ENCODE data around the gene LPCAT3.
"Not testable (repeated sequence)": the region's sequence is repeated elsewhere in the genome, so short reads cannot be mapped to it uniquely, and the experiment has no call there.

The LPCAT3 gene, protein sequence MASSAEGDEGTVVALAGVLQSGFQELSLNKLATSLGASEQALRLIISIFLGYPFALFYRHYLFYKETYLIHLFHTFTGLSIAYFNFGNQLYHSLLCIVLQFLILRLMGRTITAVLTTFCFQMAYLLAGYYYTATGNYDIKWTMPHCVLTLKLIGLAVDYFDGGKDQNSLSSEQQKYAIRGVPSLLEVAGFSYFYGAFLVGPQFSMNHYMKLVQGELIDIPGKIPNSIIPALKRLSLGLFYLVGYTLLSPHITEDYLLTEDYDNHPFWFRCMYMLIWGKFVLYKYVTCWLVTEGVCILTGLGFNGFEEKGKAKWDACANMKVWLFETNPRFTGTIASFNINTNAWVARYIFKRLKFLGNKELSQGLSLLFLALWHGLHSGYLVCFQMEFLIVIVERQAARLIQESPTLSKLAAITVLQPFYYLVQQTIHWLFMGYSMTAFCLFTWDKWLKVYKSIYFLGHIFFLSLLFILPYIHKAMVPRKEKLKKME

DNA sequence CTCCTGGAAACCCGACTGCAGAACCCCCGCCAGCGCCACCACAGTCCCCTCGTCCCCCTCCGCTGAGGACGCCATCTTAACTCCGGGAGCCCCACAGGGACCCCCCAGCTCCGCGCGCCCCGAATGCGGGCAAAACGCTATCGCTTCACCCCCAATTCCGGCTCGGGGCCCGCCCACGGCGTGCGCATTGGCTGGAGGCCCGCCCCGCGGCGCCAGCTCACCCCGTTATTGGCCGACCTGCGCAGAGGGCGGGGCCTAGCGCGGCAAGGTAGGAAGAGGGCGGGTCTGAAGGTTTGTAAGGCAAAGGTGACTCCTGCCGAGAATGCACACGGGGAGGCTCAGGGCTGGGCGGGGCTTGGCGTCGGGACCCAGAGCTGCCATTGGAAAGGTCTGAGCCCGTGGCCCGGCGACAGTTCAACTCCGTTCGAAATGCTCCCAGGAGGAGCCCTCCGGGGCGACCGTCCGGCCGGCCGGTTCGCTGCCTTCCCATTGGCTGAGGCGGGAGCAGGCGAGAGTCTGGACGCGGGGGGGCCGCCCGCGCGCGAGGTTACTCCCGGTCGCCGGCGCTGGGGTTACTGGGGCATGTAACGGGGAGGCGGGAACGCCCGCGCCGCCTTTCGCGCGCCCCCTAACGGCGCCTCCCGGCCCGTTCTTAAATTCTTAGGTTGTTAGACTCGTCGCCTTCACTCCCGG is at the start of gene LPCAT3:
Gene LPCAT3, minus strand, starts transcription at position 127 of the 693 bp plus-strand sequence. Its CDS starts 52 bp downstream, at position 75.
- peak; percentile 99 for DNase-seq

DNA sequence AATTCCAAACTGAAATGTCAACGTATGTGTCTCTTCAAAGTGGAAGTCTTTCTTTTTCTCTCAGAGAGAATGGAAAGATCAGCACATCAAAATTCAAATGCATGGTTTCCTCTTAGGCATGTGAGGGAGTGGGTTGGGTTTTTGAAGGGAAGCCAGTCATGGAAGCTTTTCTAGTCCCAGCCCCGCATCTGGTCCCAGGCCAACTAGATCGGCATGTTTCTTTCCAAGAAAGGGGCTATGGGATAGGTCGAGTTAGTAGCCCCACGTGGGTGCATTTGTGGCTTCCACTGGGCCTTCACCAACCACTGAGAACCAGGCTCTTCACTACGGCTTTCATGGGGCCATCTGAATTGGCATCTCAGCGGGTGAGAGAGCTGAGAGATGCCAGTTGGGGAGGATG is 48.8 kb upstream of the LPCAT3 start:
- no peak for DNase-seq

DNA sequence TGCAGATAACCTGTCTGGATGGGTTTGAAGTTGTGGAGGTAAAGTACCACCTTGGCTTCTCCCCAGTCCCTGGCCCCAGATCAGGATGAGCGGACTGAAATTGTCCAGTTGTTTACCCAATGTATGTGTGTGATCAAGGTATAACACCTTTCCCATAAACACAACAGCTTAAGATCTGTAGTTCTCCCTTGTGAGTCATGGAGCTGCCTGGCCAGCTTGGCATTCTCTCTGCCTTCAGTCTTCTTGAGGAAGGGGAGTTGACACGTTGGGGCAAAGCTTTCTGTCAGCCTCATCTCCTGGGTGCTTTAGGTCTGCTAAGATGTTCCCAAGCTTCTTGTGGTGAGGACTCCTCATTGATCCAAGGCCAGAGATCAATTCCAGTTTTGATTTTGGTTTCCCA is 48.3 kb upstream of the LPCAT3 start:
- DNase-seq: no peak

DNA sequence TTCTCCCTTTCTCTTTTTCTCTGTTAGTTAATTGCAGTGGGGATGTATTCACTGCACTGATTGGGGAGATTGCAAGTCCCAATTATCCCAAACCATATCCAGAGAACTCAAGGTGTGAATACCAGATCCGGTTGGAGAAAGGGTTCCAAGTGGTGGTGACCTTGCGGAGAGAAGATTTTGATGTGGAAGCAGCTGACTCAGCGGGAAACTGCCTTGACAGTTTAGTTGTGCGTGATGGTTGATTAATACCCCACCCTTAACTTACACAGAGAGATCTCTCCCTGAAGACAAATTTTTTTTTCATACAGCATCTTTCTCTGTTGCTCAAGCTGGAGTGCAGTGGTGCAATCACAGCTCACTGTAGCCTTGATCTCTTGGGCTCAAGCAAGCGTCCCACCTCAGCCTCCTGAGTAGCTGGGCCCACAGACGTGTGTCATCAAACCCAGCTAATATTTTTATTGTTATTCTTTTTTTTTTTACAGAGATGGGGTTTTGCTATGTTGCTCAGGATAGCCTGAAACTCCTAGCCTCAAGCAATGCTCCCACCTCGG is 46.9 kb upstream of the LPCAT3 start:
- DNase-seq: no peak

DNA sequence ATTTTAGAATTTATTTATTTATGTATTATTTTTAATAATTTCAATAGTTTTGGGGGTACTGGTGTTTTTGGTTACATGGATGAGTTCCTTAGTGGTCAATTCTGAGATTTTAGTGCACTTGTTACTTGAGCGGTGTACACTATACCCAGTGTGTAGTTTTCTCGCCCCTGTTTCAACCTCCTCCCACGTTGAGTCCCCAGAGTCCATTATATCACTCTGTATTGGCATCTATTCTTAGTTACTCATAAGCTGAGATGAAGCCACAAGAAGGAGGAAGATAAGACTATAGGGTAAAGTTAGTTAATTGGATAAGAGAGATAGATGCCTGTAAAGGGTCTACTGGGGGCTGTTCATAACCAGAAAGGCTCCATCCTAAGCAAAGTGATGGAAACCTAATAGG is 46.2 kb upstream of the LPCAT3 start:
- DNase-seq: no peak

DNA sequence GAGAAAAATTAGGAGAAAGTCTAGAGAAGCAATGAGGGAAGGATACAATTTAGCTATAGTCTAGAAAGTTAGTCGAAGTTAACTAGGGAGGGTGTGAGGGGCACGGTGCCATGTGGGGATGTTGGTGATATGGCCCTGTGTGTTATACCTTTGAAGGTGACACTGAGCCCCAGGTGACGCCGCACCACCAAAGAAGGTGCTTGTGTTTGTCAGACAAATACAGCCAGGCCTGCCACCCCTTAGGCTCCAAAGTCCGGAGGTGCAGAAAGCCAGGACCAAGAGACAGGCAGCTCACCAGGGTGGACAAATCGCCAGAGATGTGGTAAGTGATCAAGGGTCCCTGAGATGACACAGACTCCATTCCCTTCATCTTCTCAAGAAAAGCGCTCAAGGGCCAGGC is 43.3 kb upstream of the LPCAT3 start:
- no peak for DNase-seq

DNA sequence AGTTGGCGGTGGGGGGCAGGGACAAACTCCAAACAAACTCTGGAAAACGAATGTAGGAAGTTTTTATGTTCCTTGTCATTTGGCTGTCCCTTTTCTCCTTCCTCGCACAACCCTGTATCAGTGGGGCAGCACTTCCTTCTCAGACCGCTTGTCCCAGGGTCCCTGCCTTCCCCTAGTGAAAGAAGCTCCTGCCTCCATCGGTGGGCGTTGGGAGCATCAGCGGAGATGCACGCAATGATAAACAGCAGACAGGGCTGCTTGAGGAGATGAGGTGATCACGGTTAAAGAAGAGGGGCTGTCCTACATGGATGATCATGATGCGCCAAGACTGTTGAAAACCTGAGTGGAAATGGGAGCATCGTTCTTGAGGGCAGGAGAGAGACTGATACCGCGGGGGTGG is 42.9 kb upstream of the LPCAT3 start:
- DNase-seq: no peak

DNA sequence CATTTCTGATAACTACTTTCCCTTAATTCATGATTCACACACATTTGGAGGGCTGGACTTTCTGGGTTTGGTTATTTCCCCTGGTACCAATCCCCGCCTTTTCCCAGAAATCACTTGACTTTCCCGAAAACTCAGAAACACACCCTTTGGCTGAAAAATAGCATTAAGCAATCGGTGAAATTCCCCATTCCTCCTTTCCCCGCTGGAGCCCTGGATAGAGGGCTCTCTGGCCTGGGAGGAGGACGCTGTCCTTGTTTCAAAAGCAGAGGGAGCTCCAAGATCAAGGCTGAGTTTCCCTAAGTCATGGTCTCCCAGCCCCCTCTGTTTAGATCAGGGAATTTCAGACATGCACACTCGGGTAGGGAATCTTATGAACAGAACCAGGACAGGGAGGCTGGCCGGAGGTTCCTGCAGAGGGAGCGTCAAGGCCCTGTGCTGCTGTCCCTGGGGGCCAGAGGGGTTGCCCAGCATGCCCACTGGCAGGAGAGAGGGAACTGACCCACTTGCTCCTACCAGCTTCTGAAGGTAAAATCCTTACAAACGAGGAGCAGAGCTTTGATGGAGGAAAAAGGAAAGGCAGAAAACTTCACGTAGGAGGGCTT is 42.2 kb upstream of the LPCAT3 start, which contains the start of gene C1S:
Gene C1S, plus strand, starts transcription at position 366 of the 602 bp plus-strand sequence. CDS start 1,195 bp downstream, outside the sequence.
- no peak for DNase-seq

DNA sequence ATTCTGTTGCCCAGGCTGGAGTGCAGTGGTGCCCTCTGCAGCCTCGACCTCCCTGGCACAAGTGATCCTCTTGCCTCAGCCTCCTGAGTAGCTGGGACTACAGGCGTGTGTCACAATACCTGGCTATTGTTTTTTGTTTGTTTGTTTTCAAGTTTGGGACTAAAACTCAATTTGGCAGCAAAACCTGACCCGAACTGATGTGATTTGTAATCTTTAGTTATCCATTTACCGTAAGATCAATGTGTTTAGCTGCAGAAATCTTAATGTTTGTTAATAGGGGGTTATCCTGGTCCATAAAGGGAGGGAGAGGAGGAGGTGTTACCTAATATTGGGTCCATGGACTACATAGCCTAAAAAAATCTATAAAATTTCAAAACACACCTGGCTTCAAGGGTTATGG is 41.5 kb upstream of the LPCAT3 start:
- DNase-seq: no peak

DNA sequence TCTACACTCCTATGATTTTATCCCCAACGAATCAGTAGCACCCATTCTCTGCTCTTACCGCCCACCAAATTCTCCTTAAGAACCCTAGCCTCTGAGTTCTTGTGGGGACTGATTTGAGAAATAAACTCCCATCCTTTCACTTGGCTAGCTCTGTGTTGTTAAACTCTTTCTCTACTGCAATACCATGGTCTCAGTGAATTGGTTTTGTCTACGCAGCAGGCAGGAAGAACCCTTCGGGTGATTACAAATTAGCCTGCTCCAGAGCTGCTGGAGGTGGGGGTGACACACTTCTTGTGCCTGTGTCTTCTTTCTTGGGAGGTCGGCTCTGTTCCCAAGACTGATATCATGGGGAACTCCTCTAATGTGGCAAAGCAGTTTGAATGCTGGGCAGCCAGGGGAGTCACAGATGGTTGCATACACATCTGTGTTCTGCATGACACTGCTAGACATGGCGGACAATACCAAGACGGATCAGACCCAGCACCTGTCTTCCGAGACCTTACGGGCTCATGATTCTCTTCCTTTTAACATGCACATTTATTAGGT is 40.6 kb upstream of the LPCAT3 start:
- no peak for DNase-seq

DNA sequence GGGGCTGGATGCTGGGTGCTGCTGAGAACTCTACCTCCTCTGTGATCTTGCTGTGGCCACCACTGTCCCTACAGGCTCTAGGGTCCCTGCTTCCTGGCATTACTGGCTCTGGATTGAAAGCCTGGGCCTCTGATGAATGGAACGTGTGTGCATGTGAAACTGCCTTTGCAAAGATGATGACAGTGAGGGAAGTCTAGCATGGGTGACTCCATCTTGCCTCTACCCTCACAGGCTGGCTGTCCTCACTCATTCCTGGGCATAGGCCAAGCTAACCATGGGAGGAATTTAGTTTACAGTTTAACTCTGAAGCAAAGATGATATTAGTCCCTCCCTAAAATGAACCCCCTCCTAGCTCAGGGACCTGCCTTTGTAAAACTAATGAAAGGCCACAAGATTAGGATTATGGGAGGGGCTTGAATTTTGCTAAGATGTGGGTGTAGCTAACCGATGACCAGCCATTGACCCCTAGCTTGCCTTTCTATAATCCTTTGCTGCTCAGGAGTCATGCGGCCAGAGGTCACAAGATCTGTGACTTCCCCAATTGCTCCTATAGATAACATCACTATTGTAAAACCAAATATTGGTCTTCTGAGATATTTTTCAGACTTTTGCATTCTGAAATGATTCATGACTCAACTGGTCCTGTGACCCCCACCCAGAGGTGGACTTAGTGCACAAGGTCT is 40.0 kb upstream of the LPCAT3 start:
- no peak for DNase-seq

DNA sequence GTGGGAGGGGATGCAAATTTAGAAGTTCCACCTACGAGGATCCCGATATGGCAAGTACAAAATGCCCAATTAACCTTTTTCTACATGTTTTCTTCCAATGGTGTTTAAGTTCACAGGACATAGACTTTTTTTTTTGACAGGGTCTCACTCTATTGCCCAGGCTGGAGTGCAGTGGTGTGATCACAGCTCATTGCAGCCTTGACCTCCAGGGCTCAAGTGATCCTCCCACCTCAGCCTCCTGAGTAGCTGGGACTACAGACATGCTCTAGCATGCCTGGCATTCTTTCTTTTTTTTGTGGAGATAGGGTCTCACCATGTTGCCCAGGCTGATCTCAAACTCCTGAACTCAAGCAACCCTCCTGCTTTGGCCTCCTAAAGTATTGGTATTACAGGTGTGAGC is 37.5 kb upstream of the LPCAT3 start:
- not testable (repeated sequence) for DNase-seq

DNA sequence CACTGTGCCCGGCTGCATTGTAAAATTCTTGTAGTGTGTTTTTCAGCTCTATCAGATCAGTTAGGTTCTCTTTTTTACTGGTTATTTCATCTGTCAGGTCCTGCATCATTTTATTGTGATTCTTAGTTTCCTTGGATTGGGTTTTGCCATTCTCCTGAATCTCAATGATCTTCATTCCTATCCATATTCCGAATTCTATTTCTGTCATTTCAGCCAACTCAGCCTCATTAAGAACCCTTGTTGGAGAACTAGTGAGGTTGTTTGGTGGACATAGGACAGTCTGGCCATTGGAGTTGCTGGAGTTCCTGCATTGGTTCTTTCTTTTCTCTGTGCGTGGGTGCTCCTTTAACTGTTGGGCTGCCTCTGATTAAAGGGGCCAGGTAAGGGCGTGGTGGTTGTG is 36.6 kb upstream of the LPCAT3 start:
- no peak for DNase-seq

DNA sequence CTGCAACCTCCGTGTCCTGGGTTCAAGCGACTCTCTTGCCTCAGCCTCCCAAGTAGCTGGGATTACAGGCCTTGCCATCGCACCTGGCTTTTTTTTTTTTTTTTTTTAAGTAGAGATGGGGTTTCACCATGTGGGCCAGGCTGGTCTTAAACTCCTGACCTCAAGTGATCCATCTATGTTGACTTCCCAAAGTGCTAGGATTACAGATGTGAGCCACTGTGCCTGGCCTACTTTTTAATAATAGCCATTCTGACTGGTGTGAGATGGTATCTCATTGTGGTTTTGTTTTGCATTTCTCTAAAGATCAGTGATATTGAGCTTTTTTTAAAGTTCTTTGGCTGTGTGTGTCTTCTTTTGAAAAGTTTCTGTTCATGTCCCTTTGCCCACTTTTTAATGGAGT is 31.7 kb upstream of the LPCAT3 start:
- DNase-seq: not testable (repeated sequence)

DNA sequence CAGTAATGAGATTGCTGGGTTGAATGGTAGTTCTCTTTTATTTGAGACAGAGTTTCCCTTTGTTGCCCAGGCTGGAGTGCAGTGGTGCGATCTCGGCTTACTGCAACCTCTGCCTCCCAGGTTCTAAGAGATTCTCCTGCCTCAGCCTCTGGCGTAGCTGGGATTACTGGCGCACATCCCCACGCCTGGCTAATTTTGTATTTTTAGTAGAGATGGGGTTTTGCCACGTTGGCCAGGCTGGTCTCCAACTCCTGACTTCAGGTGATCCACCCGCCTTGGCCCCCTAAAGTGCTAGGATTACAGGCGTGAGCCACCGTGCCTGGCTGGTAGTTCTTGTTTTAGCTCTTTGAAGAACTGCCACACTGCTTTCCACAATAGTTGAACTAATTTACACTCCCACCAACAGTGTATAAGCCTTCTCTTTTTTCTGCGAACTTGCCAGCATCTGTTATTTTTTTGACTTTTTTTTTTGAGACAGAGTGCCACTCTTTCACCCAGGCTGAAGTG is 31.2 kb upstream of the LPCAT3 start:
- not testable (repeated sequence) for DNase-seq

DNA sequence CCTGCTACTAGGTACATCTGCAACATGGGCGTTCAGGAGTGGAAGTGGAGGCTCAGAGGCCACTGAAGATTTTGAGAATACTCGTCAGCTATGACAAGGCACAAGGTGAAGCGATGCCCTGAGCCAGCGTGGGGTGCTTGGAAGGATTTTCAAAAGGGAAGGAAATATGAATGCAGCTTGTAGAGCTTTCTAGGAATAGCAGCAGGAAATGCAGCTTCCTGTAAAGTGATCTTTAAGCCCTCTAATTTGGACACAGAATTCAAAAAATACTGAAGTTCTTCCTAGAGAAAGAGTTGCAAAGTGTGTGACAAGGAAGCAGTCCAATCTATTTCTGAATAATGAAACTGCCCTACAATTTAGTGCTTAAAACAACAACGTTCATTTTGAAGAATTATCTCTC is 29.0 kb upstream of the LPCAT3 start:
- DNase-seq: no peak

DNA sequence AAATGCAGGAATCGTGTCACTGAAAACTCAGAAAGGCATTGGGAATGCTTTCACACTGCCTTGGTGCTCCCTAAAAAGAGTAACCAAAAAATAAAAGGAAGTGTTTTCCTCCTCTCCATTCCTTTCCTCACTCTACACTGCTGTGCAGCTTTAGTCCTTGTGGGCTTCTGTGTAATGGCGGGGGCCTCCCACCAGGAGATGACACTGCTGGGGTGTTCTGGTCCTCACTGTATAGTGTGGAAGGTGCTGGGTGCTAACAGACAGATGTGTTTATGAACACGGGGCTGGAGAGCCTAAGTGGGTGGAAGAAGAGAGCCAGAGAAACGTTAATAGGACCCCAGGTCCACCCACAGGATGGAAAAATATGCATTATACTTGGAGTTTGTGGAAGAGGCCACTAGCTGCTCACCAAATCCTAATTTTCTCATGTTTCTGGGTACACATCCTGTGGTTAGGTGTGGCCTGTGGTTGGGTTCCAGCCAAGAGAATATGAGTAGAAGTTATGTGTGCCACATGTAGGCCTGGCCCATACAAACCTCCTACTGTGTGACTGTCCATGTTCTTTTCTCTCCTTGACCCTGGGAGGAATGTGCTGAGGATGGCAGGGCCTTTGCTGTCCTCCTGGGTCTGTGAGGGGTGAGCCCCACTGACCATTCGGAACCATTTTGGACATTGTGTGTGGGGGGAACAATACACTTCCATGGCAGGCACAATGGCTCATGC is 28.3 kb upstream of the LPCAT3 start:
- DNase-seq: no peak

DNA sequence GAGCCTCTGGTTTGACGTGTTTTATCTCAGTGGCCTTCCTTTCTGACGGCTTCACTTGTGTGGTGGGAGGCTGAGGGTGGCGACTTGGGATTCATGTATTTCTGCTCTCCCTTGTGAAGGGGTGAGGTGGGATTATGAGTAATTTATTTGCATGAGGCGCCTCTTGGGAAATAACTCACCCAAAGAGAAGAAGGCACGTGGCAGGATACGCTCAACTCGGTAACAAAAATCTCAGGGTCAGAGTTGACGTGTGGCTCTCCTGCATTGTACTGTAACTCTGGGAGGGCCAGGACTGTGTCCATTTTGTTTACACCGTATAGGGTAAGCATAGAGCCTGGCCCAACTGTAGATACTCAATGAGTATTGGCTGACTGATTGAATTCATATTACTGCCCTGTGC is 27.6 kb upstream of the LPCAT3 start:
- no peak for DNase-seq

DNA sequence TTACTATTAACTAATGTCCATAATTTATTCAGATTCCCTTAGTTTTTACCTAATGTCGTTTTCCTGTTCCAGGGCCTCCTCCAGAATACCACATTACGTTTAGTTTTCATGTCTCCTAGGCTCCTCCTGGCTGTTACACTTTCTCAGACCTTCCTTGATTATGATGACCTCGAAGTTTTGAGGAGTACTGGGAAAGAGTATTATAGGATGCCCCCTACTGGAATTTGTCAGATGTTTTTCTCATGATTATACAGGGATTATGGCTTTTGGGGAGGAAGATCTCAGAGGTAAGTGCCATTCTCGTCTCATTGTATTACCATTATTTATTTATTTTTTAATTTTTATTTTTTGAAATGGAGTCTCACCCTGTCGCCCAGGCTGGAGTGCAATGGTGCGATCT is 24.6 kb upstream of the LPCAT3 start:
- peak; percentile 13 for DNase-seq

DNA sequence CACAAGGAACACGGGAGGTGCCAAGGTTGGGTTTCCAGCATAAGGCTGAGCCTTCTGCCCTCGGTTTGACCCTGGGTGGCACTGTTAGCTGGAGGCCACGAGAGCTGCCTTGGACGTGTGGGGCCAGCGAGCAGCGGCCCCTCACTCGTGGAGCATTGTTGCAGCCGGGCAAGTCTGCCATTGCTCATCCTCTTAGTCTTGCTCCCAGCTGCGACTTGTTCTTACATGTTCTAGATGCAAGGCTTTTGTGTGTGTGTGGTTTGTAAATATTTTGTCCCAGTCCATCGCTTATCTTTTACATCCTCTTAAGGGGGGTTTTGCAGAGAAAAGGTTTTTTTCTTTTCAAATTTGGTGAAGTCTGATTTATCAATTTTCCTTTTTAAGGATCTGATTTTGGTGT is 21.1 kb upstream of the LPCAT3 start:
- no peak for DNase-seq

DNA sequence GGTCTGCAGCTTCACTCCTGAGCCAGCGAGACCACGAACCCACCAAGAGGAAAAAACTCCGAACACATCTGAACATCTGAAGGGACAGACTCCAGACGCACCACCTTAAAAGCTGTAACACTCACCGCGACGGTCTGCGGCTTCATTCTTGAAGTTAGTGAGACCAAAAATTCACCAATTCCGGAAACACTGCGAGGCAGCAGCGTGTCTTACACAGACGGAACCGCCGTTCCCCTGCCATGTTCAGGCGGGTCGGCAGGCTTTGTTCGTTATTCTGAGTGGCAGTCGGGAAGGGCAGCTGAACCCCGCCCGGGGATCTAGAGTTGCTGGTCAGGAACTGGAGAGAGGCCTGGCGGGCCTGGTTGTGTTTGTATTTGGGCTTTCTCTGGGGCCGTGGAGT is 20.3 kb upstream of the LPCAT3 start:
- DNase-seq: no peak

DNA sequence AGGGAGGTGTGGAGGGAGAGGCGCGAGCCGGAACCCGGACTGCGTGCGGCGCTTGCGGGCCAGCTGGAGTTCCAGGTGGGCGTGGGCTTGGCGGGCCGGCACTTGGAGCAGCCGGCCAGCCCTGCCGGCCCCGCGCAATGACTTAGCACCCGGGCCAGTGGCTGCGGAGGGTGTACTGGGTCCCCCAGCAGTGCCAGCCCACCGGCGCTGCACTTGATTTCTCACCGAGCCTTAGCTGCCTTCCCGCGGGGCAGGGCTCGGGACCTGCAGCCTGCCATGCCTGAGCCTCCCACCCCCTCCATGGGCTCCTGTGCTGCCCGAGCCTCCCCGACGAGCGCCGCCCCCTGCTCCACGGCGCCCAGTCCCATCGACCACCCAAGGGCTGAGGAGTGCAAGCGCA is 19.1 kb upstream of the LPCAT3 start:
- not testable (repeated sequence) for DNase-seq
